Adrenal gland (tissue), 5 donors: Measurements from ENCODE around the gene KEL.

ENCODE experiments used
- POLR2A ChIP-seq, 2 donors: fragments of 450-650 bp; IDR thresholded peaks; one replicate each; pipeline ENCODE4 v1.6.1; 2017; ENCODE audit warnings: antibody characterized with exemption in 2 of 2, mild to moderate bottlenecking in 2 of 2, moderate library complexity in 1 of 2
- TF ChIP-seq, protein P1 (sequence below), 6 experiments: fragments of 450-650 bp in 4 of 6; fragments of 200-600 bp in 2 of 6; sonication (generic) in 1 of 6; IDR thresholded peaks; 1 replicate in 5 of 6; 2 replicates in 1 of 6; pipeline versions ENCODE4 v1.5.1 to v1.8.0; 2016 to 2021; ENCODE audit warnings: antibody characterized with exemption in 6 of 6, mild to moderate bottlenecking in 2 of 6, moderate library complexity in 1 of 6
- donor health status: DM: no; HTN: no; CAD: no.

- TF ChIP-seq, protein P1, sequence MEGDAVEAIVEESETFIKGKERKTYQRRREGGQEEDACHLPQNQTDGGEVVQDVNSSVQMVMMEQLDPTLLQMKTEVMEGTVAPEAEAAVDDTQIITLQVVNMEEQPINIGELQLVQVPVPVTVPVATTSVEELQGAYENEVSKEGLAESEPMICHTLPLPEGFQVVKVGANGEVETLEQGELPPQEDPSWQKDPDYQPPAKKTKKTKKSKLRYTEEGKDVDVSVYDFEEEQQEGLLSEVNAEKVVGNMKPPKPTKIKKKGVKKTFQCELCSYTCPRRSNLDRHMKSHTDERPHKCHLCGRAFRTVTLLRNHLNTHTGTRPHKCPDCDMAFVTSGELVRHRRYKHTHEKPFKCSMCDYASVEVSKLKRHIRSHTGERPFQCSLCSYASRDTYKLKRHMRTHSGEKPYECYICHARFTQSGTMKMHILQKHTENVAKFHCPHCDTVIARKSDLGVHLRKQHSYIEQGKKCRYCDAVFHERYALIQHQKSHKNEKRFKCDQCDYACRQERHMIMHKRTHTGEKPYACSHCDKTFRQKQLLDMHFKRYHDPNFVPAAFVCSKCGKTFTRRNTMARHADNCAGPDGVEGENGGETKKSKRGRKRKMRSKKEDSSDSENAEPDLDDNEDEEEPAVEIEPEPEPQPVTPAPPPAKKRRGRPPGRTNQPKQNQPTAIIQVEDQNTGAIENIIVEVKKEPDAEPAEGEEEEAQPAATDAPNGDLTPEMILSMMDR (IDR thresholded peaks at IDR 0.05), result no peak
- no peak for TF ChIP-seq POLR2A (IDR thresholded peaks at IDR 0.05)
Observed at GRCh38 chr7:142950235-142950634, 11.9 kb downstream of the KEL start.
